Measurements from ENCODE around the gene RPS6KA4.

DNA sequence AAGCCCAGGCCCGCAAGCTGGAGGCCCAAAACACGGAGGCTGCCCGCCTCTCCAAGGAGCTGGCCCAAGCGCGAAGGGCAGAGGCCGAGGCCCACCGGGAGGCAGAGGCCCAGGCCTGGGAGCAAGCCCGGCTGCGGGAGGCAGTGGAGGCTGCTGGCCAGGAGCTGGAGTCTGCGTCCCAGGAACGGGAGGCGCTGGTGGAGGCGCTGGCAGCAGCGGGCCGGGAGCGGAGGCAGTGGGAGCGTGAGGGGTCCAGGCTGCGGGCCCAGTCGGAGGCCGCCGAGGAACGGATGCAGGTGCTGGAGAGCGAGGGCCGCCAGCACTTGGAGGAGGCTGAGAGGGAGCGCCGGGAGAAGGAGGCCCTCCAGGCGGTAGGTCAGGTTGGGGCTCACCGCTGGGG lies 14.2 kb upstream of the RPS6KA4 start:
- TF ChIP-seq, protein P1, sequence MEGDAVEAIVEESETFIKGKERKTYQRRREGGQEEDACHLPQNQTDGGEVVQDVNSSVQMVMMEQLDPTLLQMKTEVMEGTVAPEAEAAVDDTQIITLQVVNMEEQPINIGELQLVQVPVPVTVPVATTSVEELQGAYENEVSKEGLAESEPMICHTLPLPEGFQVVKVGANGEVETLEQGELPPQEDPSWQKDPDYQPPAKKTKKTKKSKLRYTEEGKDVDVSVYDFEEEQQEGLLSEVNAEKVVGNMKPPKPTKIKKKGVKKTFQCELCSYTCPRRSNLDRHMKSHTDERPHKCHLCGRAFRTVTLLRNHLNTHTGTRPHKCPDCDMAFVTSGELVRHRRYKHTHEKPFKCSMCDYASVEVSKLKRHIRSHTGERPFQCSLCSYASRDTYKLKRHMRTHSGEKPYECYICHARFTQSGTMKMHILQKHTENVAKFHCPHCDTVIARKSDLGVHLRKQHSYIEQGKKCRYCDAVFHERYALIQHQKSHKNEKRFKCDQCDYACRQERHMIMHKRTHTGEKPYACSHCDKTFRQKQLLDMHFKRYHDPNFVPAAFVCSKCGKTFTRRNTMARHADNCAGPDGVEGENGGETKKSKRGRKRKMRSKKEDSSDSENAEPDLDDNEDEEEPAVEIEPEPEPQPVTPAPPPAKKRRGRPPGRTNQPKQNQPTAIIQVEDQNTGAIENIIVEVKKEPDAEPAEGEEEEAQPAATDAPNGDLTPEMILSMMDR (conservative IDR thresholded peaks at IDR 0.05; ENCODE audit: low read depth, low read length): no peak
- no peak for TF ChIP-seq EZH2 (IDR thresholded peaks at IDR 0.05; ENCODE audit: borderline replicate concordance, low read depth, low read length, poor library complexity, severe bottlenecking)

Data from A673 (cell line).